HG03095 (cell line): ENCODE measurements around the gene TGFBRAP1.
A peak's percentile ranks its signal among the peaks of the same experiment; 100 is the strongest.

Experiments
- ATAC-seq: cut with Tn5 transposase; IDR thresholded peaks from one replicate; pipeline ENCODE4 v1.9.1; 2021; ENCODE audit warnings: moderate library complexity; ENCODE audit not compliant: unreplicated experiment

Gene TGFBRAP1

GRCh38 chr2:105241443-105241842 is 88.1 kb downstream of the TGFBRAP1 start, which contains the start of gene GPR45:
Gene GPR45, plus strand, starts transcription at chr2:105241743. Its CDS starts 116 bp downstream, at chr2:105241859.
- ATAC-seq, result no peak

- no peak for ATAC-seq
Measured at GRCh38 chr2:105239924-105240323, 89.6 kb downstream of the TGFBRAP1 start.

GRCh38 chr2:105238664-105239240 is 90.8 kb downstream of the TGFBRAP1 start:
- no peak for ATAC-seq

GRCh38 chr2:105237045-105237765 is 92.3 kb downstream of the TGFBRAP1 start:
- ATAC-seq, result no peak

GRCh38 chr2:105236060-105236424 is 93.5 kb downstream of the TGFBRAP1 start:
- no peak for ATAC-seq

- ATAC-seq, result peak; percentile 75
Measured at GRCh38 chr2:105235388-105236059, 94.0 kb downstream of the TGFBRAP1 start.

GRCh38 chr2:105231232-105231619 is 98.3 kb downstream of the TGFBRAP1 start:
- ATAC-seq, result no peak

- ATAC-seq, result no peak
Measured at GRCh38 chr2:105224444-105224843, 105.1 kb downstream of the TGFBRAP1 start.

- no peak for ATAC-seq
Measured at GRCh38 chr2:105220604-105221003, 108.9 kb downstream of the TGFBRAP1 start.

- ATAC-seq, result no peak
Measured at GRCh38 chr2:105215586-105216192, 113.8 kb downstream of the TGFBRAP1 start.
